Airway epithelial cell (primary cell): ENCODE measurements around the gene PRRC2B. TPM values are rescaled to one million over a fixed set of nuclear protein-coding genes. Genes with fewer than 3 reads are reported as not detected.

Source experiments
- total RNA-seq: library from RNA; depleted of rRNA; stranded (reverse); fragments of >200 nt; gene quantifications from 2 replicates; pipeline ENCODE4 v1.2.3, GENCODE V29; 2015

The PRRC2B gene
- 82.3 and 83.1 TPM in 2 replicates for total RNA-seq

DNA sequence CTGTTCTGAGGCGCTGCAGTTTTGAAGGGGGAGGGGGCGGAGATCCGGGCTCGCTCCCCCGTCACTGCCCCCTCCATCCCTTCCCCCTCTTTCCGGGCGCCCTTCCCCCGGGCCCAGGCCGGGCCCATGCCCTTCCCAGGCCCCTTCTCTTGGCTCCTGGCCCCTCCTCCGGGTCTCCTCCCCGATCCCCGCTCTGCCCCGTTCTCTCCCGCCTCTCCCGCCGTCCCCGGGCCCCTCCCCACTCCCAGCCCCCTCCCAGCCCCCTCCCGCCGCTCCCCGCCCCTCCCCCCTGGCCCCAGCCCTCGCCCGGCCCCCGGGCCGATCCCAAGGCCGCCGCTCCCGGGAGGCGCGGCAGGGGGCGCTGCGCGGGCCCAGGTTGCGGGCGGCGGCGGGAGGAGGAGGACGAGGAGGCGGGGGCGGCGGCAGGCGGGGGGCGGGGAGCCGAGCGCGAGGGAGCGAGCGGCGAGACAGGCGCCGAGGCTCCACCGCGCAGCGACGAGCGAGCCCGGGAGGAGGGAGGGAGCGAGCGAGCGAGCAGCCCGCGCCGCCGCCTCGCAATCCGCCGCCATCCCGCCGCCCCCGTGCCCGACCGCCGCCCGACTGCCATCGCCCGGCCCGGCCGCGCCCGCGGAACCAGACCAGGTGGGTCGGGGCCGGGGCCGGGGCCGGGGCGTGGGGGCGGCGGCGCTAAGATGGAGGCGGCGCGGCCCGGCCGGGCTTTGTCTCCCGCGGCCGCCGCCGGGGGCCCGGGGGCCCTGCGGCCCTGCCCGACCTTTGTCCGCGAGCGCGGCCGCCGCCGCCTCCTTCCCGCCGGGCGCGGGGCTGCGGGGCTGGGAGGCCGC lies at the start of gene PRRC2B:
Gene PRRC2B, plus strand, starts transcription at position 465 of the 842 bp plus-strand sequence. CDS start 36,059 bp downstream, outside the sequence.

DNA sequence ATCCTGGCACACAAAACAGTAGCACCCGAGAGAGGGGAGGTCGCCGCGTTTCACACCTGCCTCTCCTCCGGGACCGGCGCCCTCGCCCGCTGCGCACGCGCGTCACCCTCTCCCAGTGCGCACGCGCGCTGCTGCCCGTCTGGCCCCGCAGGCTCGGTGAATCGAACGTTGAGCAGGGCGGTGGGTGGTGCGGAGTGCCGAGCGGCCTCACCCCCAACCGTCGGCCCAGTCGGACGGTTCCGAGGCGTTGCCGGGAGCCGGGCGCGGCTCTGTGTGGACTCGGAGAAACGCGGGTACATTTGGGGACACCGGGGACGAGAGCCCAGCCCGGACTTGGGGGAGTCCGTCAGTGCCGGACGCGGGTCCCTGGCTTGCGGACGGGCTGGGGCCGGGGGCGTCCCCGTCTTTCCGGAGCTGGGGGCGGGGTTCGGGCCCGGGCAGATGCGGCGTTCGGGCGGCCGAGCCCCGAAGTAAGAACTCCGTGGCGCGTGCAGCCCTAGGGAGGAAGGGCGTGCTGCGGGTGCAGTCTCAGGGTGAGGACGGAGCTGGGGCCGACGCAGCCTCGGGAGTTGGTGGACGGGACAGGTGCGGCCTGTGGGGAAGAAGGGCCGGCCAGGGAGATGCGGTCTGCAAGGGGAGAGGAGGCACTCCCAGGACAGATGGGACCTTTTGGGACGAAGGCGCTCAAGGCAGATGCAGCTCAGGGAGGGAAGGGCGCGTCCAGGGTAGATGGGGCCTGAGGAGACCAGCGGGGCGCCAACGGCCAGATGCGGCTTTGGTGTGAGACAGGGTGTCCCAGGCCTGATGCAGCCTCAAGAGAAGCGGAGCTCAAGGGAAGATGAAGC lies 109.1 kb downstream of the PRRC2B start, which contains the start of gene POMT1:
Gene POMT1, plus strand, starts transcription at position 138 of the 845 bp plus-strand sequence. CDS start 1,301 bp downstream, outside the sequence.

GRCh38 chr9:131530920-131531832 lies 137.3 kb downstream of the PRRC2B start, which contains the start of gene UCK1:
TSS of gene UCK1 (minus strand) at chr9:131531263. CDS start at chr9:131531174, 89 bp downstream.

GRCh38 chr9:131545003-131545785 lies 151.3 kb downstream of the PRRC2B start, which contains the start of gene PRRT1B:
TSS of gene PRRT1B (plus strand) at chr9:131545523. CDS start at chr9:131545616, 93 bp downstream.

Other genes with a start within 250 kb of the PRRC2B start
- 0.21 and 0.37 TPM in 2 replicates for gene FAM78A, start 117.6 kb upstream of the PRRC2B start, total RNA-seq
- gene PLPP7, start 104.4 kb upstream of the PRRC2B start, total RNA-seq, result not detected in 2 replicates
- 16.9 and 29.0 TPM in 2 replicates for gene POMT1, start 108.8 kb downstream of the PRRC2B start, total RNA-seq
- gene UCK1, start 137.2 kb downstream of the PRRC2B start, total RNA-seq, result 11.2 and 22.9 TPM in 2 replicates
- not detected in 2 replicates for gene PRRT1B, start 151.4 kb downstream of the PRRC2B start, total RNA-seq